GM12878 (cell line): ENCODE results near the gene PLK1. TPM values are rescaled to one million over a fixed set of nuclear protein-coding genes. Genes with fewer than 3 reads are reported as not detected.

ENCODE experiments used
- ATAC-seq: fragments of 200-7000 bp; cut with Tn5 transposase; 3 replicates; pipeline ENCODE4 v1.9.1; 2020; ENCODE audit warnings: mild to moderate bottlenecking, moderate library complexity
- BruUV-seq: library from RNA; stranded (reverse); fragments of 400-500 nt; replicated peaks from 2 replicates; lab custom pipeline; 2021; lab: Mats Ljungman, UMichigan
- CTCF ChIA-PET: fragments of 300-600 bp; sonication (Branson Sonifier 250); formaldehyde crosslinking; extraction: SDS; loops from one replicate; lab custom pipeline; 2021; ENCODE audit warnings: inconsistent platforms; lab: Yijun Ruan, JAX
- POLR2A ChIA-PET: fragments of 350-600 bp; formaldehyde crosslinking; extraction: SDS; loops from one replicate; lab custom pipeline; 2021; ENCODE audit warnings: inconsistent platforms; lab: Charles Lee
- RAD21 ChIA-PET: fragments of 300-600 bp; sonication (Branson Sonifier 250); formaldehyde crosslinking; loops from one replicate; lab custom pipeline; 2023; ENCODE audit warnings: antibody characterized with exemption; ENCODE audit not compliant: unreplicated experiment; lab: Charles Lee
- SMC1A ChIA-PET: fragments of 300-600 bp; sonication (Branson Sonifier 250); formaldehyde crosslinking; loops from one replicate; lab custom pipeline; 2023; ENCODE audit not compliant: unreplicated experiment, uncharacterized antibody; lab: Charles Lee
- DNase-seq: peaks from one replicate; pipeline ENCODE4 v3.0.0-alpha.2; 2011; ENCODE audit warnings: low read depth, low spot score
- FAIRE-seq: peaks from 3 replicates; lab custom pipeline; 2011; peaks lifted over from hg19 to GRCh38; lab: Jason Lieb, UNC
- H2AFZ ChIP-seq: 2 replicates; pipeline ENCODE4 v1.6.0; 2011; ENCODE audit warnings: low read depth, low read length, control low read depth; ENCODE audit not compliant: control insufficient read depth
- H3K27ac ChIP-seq: 2 replicates; pipeline ENCODE4 v1.5.1; 2011; ENCODE audit warnings: control low read depth; ENCODE audit not compliant: control insufficient read depth, insufficient read depth
- H3K27me3 ChIP-seq, 2 experiments: replicated peaks in 1 of 2; 2 replicates each; pipeline versions ENCODE4 v1.6.0 to v1.6.1; 2011; ENCODE audit warnings: low read length in 1 of 2; ENCODE audit not compliant: control insufficient read depth in 2 of 2, insufficient read depth in 2 of 2
- H3K36me3 ChIP-seq, 2 experiments: 2 replicates each; pipeline ENCODE4 v1.5.1; 2011; ENCODE audit warnings: low read length in 1 of 2; ENCODE audit not compliant: control insufficient read depth in 2 of 2, insufficient read depth in 2 of 2
- H3K4me1 ChIP-seq: 2 replicates; pipeline ENCODE4 v1.6.1; 2011; ENCODE audit warnings: mild to moderate bottlenecking, low read length, moderate library complexity, mixed read lengths; ENCODE audit not compliant: control insufficient read depth, insufficient read depth
- H3K4me2 ChIP-seq: 2 replicates; pipeline ENCODE4 v1.6.0; 2011; ENCODE audit warnings: control low read depth; ENCODE audit not compliant: control insufficient read depth, insufficient read depth
- H3K4me3 ChIP-seq: fragments of 200-600 bp; sonication (generic); 2 replicates; pipeline ENCODE4 v1.5.1; 2016
- H3K79me2 ChIP-seq: 2 replicates; pipeline ENCODE4 v1.6.0; 2011; ENCODE audit warnings: low read length; ENCODE audit not compliant: control insufficient read depth, insufficient read depth
- H3K9ac ChIP-seq: 2 replicates; pipeline ENCODE4 v1.8.0; 2011; ENCODE audit warnings: low read length, control low read depth, mixed read lengths; ENCODE audit not compliant: control insufficient read depth, insufficient read depth
- H3K9me3 ChIP-seq: replicated peaks from 3 replicates; pipeline ENCODE4 v1.5.1; 2011; ENCODE audit warnings: mild to moderate bottlenecking, low read length; ENCODE audit not compliant: control insufficient read depth, insufficient read depth
- H4K20me1 ChIP-seq: 2 replicates; pipeline ENCODE4 v1.6.0; 2011; ENCODE audit not compliant: control insufficient read depth, insufficient read depth
- ATF3 ChIP-seq: IDR thresholded peaks from 2 replicates; pipeline ENCODE4 v1.6.1; 2011; ENCODE audit warnings: low read depth, mild to moderate bottlenecking, low read length, moderate library complexity, borderline replicate concordance; ENCODE audit errors: extremely low read depth
- ATF7 ChIP-seq: fragments of 450-650 bp; IDR thresholded peaks from 2 replicates; pipeline ENCODE4 v1.6.1; 2016; ENCODE audit warnings: low read depth, mild to moderate bottlenecking
- ESRRA ChIP-seq: IDR thresholded peaks from 2 replicates; pipeline ENCODE4 v1.6.1; 2012; ENCODE audit warnings: mild to moderate bottlenecking, low read length, improper control_type of control experiment
- HDAC2 ChIP-seq: fragments of 200-600 bp; sonication (generic); IDR thresholded peaks from 2 replicates; pipeline ENCODE4 v1.6.1; 2017
- HDAC6 ChIP-seq: fragments of 200-600 bp; sonication (generic); IDR thresholded peaks from one replicate; pipeline ENCODE4 v1.8.0; 2017; ENCODE audit warnings: antibody characterized with exemption; ENCODE audit not compliant: unreplicated experiment
- IRF5 ChIP-seq: fragments of 450-650 bp; IDR thresholded peaks from 2 replicates; pipeline ENCODE4 v1.6.1; 2017; ENCODE audit warnings: borderline replicate concordance
- MYC ChIP-seq: IDR thresholded peaks from 2 replicates; pipeline ENCODE4 v1.6.1; 2011; ENCODE audit warnings: mild to moderate bottlenecking, low read length, moderate library complexity, inconsistent platforms; ENCODE audit not compliant: insufficient read depth, insufficient replicate concordance, insufficient read length, severe bottlenecking
- NR2F1 ChIP-seq: fragments of 450-650 bp; conservative IDR thresholded peaks from 2 replicates; pipeline ENCODE4 v1.6.1; 2017; ENCODE audit warnings: mild to moderate bottlenecking
- PAX8 ChIP-seq: fragments of 450-650 bp; IDR thresholded peaks from 2 replicates; pipeline ENCODE4 v1.6.1; 2017; ENCODE audit warnings: mild to moderate bottlenecking, moderate library complexity
- POLR2AphosphoS5 ChIP-seq: IDR thresholded peaks from 2 replicates; pipeline ENCODE4 v1.6.1; 2011; ENCODE audit warnings: mild to moderate bottlenecking, low read length, inconsistent platforms
- RAD51 ChIP-seq: fragments of 450-650 bp; IDR thresholded peaks from 2 replicates; pipeline ENCODE4 v1.6.1; 2016; ENCODE audit warnings: moderate library complexity, mild to moderate bottlenecking, inconsistent platforms
- SUPT20H ChIP-seq: IDR thresholded peaks from 2 replicates; pipeline ENCODE4 v1.6.1; 2011; ENCODE audit warnings: low read depth, mild to moderate bottlenecking, low read length, moderate library complexity, borderline replicate concordance; ENCODE audit not compliant: control insufficient read depth
- TCF12 ChIP-seq: IDR thresholded peaks from 2 replicates; pipeline ENCODE4 v1.6.1; 2011; ENCODE audit warnings: low read depth, mild to moderate bottlenecking, low read length
- ZNF207 ChIP-seq: fragments of 450-650 bp; IDR thresholded peaks from 2 replicates; pipeline ENCODE4 v1.6.1; 2014; ENCODE audit warnings: antibody characterized with exemption, mild to moderate bottlenecking, borderline replicate concordance
- ZNF217 ChIP-seq: fragments of 450-650 bp; IDR thresholded peaks from 2 replicates; pipeline ENCODE4 v1.6.1; 2017; ENCODE audit warnings: antibody characterized with exemption, mild to moderate bottlenecking
- ZNF24 ChIP-seq: fragments of 450-650 bp; IDR thresholded peaks from 2 replicates; pipeline ENCODE4 v1.6.1; 2017; ENCODE audit warnings: antibody characterized with exemption, mild to moderate bottlenecking
- WGBS: methylation state at CpG from one replicate; pipeline ENCODE4 v1.1.6; 2016; ENCODE audit warnings: low lambda C conversion rate; ENCODE audit not compliant: insufficient replicate concordance, insufficient coverage; ENCODE audit errors: missing lambda C conversion rate; 5-methylcytosine and 5-hydroxymethylcytosine counted together
- in situ Hi-C: fragments of 300-500 bp; cut with MboI; formaldehyde crosslinking; loops from 9 replicates; pipeline ENCODE4 v1.14.3; 2018; ENCODE audit warnings: mixed read lengths
- intact Hi-C: fragments of 100-400 bp; cut with micrococcal nuclease; formaldehyde crosslinking; loops from one replicate; pipeline ENCODE4 v1.14.2; 2022; ENCODE audit not compliant: unreplicated experiment
- polyA plus RNA-seq, 11 experiments: library from polyadenylated mRNA; depleted of rRNA in 4 of 11; unstranded in 6 of 11; stranded (reverse) in 5 of 11; fragments of >200 nt; fragmentation: Nextera tagmentation in 4 of 11; fragmentation: Illumina TruSeq in 1 of 11; extraction: Ambion mirVana in 4 of 11; extraction: Trizol in 1 of 11; gene quantifications; 1 replicate in 1 of 11; 2 replicates in 10 of 11; pipeline versions ENCODE4 v1.2.1 to v1.2.3, GENCODE V29; 2011 to 2016; ENCODE audit warnings: inconsistent platforms in 2 of 11, missing spikeins in 2 of 11, low read depth in 1 of 11
- total RNA-seq, 4 experiments: library from RNA; depleted of rRNA in 3 of 4; stranded (reverse); fragments of >200 nt in 3 of 4; fragmentation: Illumina TruSeq in 1 of 4; extraction: Trizol in 1 of 4; gene quantifications; 2 replicates each; pipeline versions ENCODE4 v1.2.1 to v1.2.3, GENCODE V29; 2013 to 2021
- TF ChIP-seq, protein P1 (sequence below): fragments of 450-650 bp; conservative IDR thresholded peaks from 2 replicates; pipeline ENCODE4 v1.6.1; 2017; ENCODE audit warnings: mild to moderate bottlenecking, moderate library complexity
- TF ChIP-seq, protein P2 (sequence below): fragments of 450-650 bp; IDR thresholded peaks from 2 replicates; pipeline ENCODE4 v1.6.1; 2017; ENCODE audit warnings: antibody characterized with exemption, mild to moderate bottlenecking, moderate library complexity

Gene PLK1
- total and polyA plus RNA-seq, 10 of the 15 experiments (the other 5 are each of a cell fraction or from before 2014, with no cell fraction given) = 11.3 to 191 (median 84.5) TPM

DNA sequence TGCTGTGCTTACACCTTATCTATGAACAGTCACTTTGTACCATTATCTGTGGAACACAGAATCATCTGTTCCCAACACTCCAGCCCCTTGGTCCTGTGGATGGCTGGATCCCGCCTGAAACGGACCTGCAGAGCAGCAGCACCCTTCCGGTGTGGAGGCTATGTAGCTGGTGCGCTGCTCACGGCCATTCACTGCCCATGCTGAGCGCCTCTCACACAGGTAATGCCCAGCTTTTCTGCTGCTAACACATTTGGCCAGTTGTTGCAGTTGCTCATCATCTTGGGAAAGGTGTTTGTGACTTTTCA is 11.4 kb upstream of the PLK1 start (continued):
- TF ChIP-seq PAX8 (no peak), NR2F1 (no peak), ESRRA (no peak), TCF12 (no peak), HDAC6 (no peak), SUPT20H (no peak)
- TF ChIP-seq, protein P1, sequence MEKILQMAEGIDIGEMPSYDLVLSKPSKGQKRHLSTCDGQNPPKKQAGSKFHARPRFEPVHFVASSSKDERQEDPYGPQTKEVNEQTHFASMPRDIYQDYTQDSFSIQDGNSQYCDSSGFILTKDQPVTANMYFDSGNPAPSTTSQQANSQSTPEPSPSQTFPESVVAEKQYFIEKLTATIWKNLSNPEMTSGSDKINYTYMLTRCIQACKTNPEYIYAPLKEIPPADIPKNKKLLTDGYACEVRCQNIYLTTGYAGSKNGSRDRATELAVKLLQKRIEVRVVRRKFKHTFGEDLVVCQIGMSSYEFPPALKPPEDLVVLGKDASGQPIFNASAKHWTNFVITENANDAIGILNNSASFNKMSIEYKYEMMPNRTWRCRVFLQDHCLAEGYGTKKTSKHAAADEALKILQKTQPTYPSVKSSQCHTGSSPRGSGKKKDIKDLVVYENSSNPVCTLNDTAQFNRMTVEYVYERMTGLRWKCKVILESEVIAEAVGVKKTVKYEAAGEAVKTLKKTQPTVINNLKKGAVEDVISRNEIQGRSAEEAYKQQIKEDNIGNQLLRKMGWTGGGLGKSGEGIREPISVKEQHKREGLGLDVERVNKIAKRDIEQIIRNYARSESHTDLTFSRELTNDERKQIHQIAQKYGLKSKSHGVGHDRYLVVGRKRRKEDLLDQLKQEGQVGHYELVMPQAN = no peak

DNA sequence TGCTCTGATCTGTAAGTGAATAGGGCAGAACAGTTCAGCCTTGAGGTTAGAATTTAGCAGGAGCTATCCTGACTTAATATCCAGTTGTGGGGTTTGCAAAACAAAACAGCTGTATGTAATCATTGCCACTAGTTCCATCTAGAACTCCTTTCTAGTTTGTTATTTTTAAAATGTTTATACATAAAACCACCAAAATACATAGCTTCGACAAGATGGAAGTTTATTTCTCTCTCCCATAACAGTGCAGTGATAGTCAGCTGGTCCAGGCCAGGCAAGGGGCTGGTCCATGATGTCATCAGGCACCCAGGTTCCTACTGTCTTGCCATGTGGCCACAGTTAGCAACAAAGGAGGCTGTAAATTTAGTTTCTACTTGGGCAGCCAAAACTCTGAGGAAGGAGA is 10.5 kb upstream of the PLK1 start:
- in situ Hi-C loops (no loop called here), intact Hi-C loops (no loop called here)
- no peak overlapping the region for H3K4me2 ChIP-seq
- ChIA-PET CTCF (interaction anchor here (1.1 to 5.1 kb wide), 4 partner anchors 10 to 162 kb away, joined by 3 to 26 read pairs (median 4); partner anchors contain the start of genes EARS2, PLK1 and UBFD1), SMC1A (interaction anchor here (0.6 to 1.1 kb wide), 2 partner anchors 60 to 170 kb away, joined by 3 read pairs; no protein-coding TSS in a partner anchor), POLR2A (interaction anchor here (0.6 to 1.2 kb wide), 2 partner anchors 10 to 20 kb away, joined by 3 to 5 read pairs; no protein-coding TSS in a partner anchor), RAD21 (interaction anchor here (1.6 to 1.8 kb wide), 2 partner anchors 10 to 18 kb away, joined by 3 to 5 read pairs; partner anchors contain the start of gene PLK1)
- WGBS = 100% methylated on average over 1 of the region's 1 CpG
- H4K20me1 ChIP-seq = peaks cover 6% of the 10 kb centered on the region; the same call in 1 of the 2 replicates
- H3K4me1 ChIP-seq = peaks cover 26% of the 10 kb centered on the region
- H3K36me3 ChIP-seq = peaks cover 13 to 17% of the 10 kb centered on the region in 2 experiments
- H3K79me2 ChIP-seq = peaks cover 2% of the 10 kb centered on the region; the same call in 1 of the 2 replicates
- FAIRE-seq = no peak
- H3K4me3 ChIP-seq = no peak overlapping the region
- H3K9ac ChIP-seq = no peak overlapping the region
- TSS peak; percentile 8 for BruUV-seq
- H2AFZ ChIP-seq = no peak overlapping the region
- H3K27me3 ChIP-seq = no peaks in the 10 kb centered on the region
- H3K27ac ChIP-seq = no peak overlapping the region
- no peaks in the 10 kb centered on the region for H3K9me3 ChIP-seq
- ATAC-seq = no peak
- DNase-seq = no peak
- no peak for TF ChIP-seq HDAC2
- TF ChIP-seq, protein P2, sequence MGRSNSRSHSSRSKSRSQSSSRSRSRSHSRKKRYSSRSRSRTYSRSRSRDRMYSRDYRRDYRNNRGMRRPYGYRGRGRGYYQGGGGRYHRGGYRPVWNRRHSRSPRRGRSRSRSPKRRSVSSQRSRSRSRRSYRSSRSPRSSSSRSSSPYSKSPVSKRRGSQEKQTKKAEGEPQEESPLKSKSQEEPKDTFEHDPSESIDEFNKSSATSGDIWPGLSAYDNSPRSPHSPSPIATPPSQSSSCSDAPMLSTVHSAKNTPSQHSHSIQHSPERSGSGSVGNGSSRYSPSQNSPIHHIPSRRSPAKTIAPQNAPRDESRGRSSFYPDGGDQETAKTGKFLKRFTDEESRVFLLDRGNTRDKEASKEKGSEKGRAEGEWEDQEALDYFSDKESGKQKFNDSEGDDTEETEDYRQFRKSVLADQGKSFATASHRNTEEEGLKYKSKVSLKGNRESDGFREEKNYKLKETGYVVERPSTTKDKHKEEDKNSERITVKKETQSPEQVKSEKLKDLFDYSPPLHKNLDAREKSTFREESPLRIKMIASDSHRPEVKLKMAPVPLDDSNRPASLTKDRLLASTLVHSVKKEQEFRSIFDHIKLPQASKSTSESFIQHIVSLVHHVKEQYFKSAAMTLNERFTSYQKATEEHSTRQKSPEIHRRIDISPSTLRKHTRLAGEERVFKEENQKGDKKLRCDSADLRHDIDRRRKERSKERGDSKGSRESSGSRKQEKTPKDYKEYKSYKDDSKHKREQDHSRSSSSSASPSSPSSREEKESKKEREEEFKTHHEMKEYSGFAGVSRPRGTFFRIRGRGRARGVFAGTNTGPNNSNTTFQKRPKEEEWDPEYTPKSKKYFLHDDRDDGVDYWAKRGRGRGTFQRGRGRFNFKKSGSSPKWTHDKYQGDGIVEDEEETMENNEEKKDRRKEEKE = no peak
- TF ChIP-seq RAD51 = no peak
- no peak for TF ChIP-seq ATF3
- TF ChIP-seq ZNF217 = no peak
- no peak for TF ChIP-seq MYC
- no peak for TF ChIP-seq ZNF207
- TF ChIP-seq POLR2AphosphoS5 = no peak
- no peak for TF ChIP-seq ATF7
- TF ChIP-seq TCF12 = no peak
- TF ChIP-seq ZNF24 = no peak
- TF ChIP-seq IRF5 = no peak
